ENCODE measurements around the gene XIRP2. TPM values are rescaled to one million over a fixed set of nuclear protein-coding genes. Genes with fewer than 3 reads are reported as not detected.

Gene XIRP2
- total RNA-seq, 2 experiments from 2014 or later, result not detected

- POLR2A ChIA-PET, result no interaction called here
These were observed 398.9 kb downstream of the XIRP2 start for GRCh38 chr2:167287212-167287611.

GRCh38 chr2:167289651-167290410 lies 401.6 kb downstream of the XIRP2 start:
- ChIA-PET POLR2A (no interaction called here), CTCF (no interaction called here)
- Mint-ChIP-seq H3K27ac (no peak overlapping the region), H3K36me3 (ENCODE audit: low read depth) (no peaks in the 10 kb centered on the region), H3K4me3 (no peak overlapping the region), H3K27me3 (peaks cover 35% of the 10 kb centered on the region), H3K4me1 (peaks cover 13% of the 10 kb centered on the region), H3K9me3 (ENCODE audit: low read depth) (no peaks in the 10 kb centered on the region)
- DNase-seq (no peak), ATAC-seq (no peak)
- intact Hi-C loops (cut with DNase I, micrococcal nuclease), result loop anchor here in 1 of 2 experiments (5.0 to 10.0 kb wide), 2 partner anchors 825 to 1338 kb away; partner anchors contain the start of gene TTC21B

More at GRCh38 chr2:167287212-167287611, 398.9 kb downstream of the XIRP2 start:
- ATAC-seq (no peak), DNase-seq (no peak)
- Mint-ChIP-seq H3K27ac (no peak overlapping the region), H3K4me3 (no peak overlapping the region), H3K36me3 (ENCODE audit: low read depth) (no peaks in the 10 kb centered on the region), H3K27me3 (peaks cover 28% of the 10 kb centered on the region), H3K4me1 (no peaks in the 10 kb centered on the region), H3K9me3 (ENCODE audit: low read depth) (peaks cover 2% of the 10 kb centered on the region)
- CTCF ChIA-PET, result no interaction called here
- intact Hi-C loops (cut with DNase I, micrococcal nuclease), result no loop called here

- H3K4me3 Mint-ChIP-seq, result peak within 1 kb of the TSS; percentile 65
- intact Hi-C loops (cut with DNase I, micrococcal nuclease), result loop anchor here in 1 of 2 experiments (5.0 to 10.0 kb wide), 2 partner anchors 822 to 1340 kb away; partner anchors contain the start of gene TTC21B
- no peaks in the 10 kb centered on the region for H3K36me3 Mint-ChIP-seq (ENCODE audit: low read depth)
- DNase-seq (peak; percentile 86), ATAC-seq (peak; percentile 99)
- CTCF ChIA-PET, result interaction anchor here (1.0 to 1.8 kb wide), 2 partner anchors 10 to 1782 kb away, joined by 3 to 5 read pairs; no protein-coding TSS in a partner anchor
- H3K27me3 Mint-ChIP-seq, result peaks cover 38% of the 10 kb centered on the region
- POLR2A ChIA-PET, result no interaction called here
- H3K4me1 Mint-ChIP-seq, result peaks cover 13% of the 10 kb centered on the region
- no peak within 1 kb of the TSS for H3K27ac Mint-ChIP-seq
- no peaks in the 10 kb centered on the region for H3K9me3 Mint-ChIP-seq (ENCODE audit: low read depth)
These were observed 404.3 kb downstream of the XIRP2 start, which contains the start of gene B3GALT1 for GRCh38 chr2:167292430-167293171. Gene B3GALT1, plus strand, starts transcription at chr2:167293001.

GRCh38 chr2:167293172-167293781 lies 405.0 kb downstream of the XIRP2 start:
- intact Hi-C loops (cut with DNase I, micrococcal nuclease), result loop anchor here in 1 of 2 experiments (5.0 to 10.0 kb wide), 2 partner anchors 822 to 1341 kb away; partner anchors contain the start of gene TTC21B
- ChIA-PET CTCF (interaction anchor here (1.1 kb wide), 1 partner anchor 12 kb away, joined by 3 read pairs; no protein-coding TSS in a partner anchor), POLR2A (no interaction called here)
- DNase-seq (peak; percentile 26), ATAC-seq (peak; percentile 14)
- Mint-ChIP-seq H3K27ac (no peak overlapping the region), H3K36me3 (ENCODE audit: low read depth) (no peaks in the 10 kb centered on the region), H3K9me3 (ENCODE audit: low read depth) (no peaks in the 10 kb centered on the region), H3K27me3 (peaks cover 39% of the 10 kb centered on the region), H3K4me1 (peaks cover 13% of the 10 kb centered on the region), H3K4me3 (peak overlapping the region; percentile 64)

GRCh38 chr2:167293943-167294775 lies 405.9 kb downstream of the XIRP2 start:
- Mint-ChIP-seq H3K4me3 (peak overlapping the region; percentile 64), H3K4me1 (peaks cover 13% of the 10 kb centered on the region)

GRCh38 chr2:167294776-167295140 lies 406.5 kb downstream of the XIRP2 start:
- ChIA-PET CTCF (interaction anchor here (1.1 kb wide), 1 partner anchor 10 kb away, joined by 3 read pairs; no protein-coding TSS in a partner anchor), POLR2A (no interaction called here)
- no peak for ATAC-seq
- peak overlapping the region; percentile 42 for H3K4me3 Mint-ChIP-seq
- no peak overlapping the region for H3K27ac Mint-ChIP-seq
- peaks cover 35% of the 10 kb centered on the region for H3K27me3 Mint-ChIP-seq
- H3K9me3 Mint-ChIP-seq (ENCODE audit: low read depth), result no peaks in the 10 kb centered on the region
- no peaks in the 10 kb centered on the region for H3K36me3 Mint-ChIP-seq (ENCODE audit: low read depth)
- H3K4me1 Mint-ChIP-seq, result peaks cover 13% of the 10 kb centered on the region
- intact Hi-C loops (cut with DNase I, micrococcal nuclease), result loop anchor here in 1 of 2 experiments (5.0 to 10.0 kb wide), 2 partner anchors 820 to 1342 kb away; partner anchors contain the start of gene TTC21B
- no peak for DNase-seq

More at GRCh38 chr2:167293943-167294775, 405.9 kb downstream of the XIRP2 start:
- CTCF ChIA-PET, result interaction anchor here (0.7 to 1.1 kb wide), 2 partner anchors 11 to 1677 kb away, joined by 3 read pairs; no protein-coding TSS in a partner anchor
- intact Hi-C loops (cut with DNase I, micrococcal nuclease), result loop anchor here in 1 of 2 experiments (5.0 to 10.0 kb wide), 2 partner anchors 821 to 1342 kb away; partner anchors contain the start of gene TTC21B
- H3K9me3 Mint-ChIP-seq (ENCODE audit: low read depth), result no peaks in the 10 kb centered on the region
- POLR2A ChIA-PET, result no interaction called here
- ATAC-seq (no peak), DNase-seq (peak; percentile 23)
- peaks cover 36% of the 10 kb centered on the region for H3K27me3 Mint-ChIP-seq
- no peak overlapping the region for H3K27ac Mint-ChIP-seq
- H3K36me3 Mint-ChIP-seq (ENCODE audit: low read depth), result no peaks in the 10 kb centered on the region

GRCh38 chr2:167297292-167297691 lies 409.0 kb downstream of the XIRP2 start:
- Mint-ChIP-seq H3K9me3 (ENCODE audit: low read depth) (no peaks in the 10 kb centered on the region), H3K4me3 (no peak overlapping the region), H3K36me3 (ENCODE audit: low read depth) (no peaks in the 10 kb centered on the region), H3K27ac (no peak overlapping the region), H3K4me1 (peaks cover 13% of the 10 kb centered on the region), H3K27me3 (peaks cover 22% of the 10 kb centered on the region)
- CTCF ChIA-PET, result interaction anchor here (1.0 kb wide), 1 partner anchor 41 kb away, joined by 3 read pairs; no protein-coding TSS in a partner anchor
- intact Hi-C loops (cut with DNase I, micrococcal nuclease), result loop anchor here in 1 of 2 experiments (10.0 kb wide), 1 partner anchor 818 kb away; no protein-coding TSS in a partner anchor
- ATAC-seq (no peak), DNase-seq (no peak)
- POLR2A ChIA-PET, result interaction anchor here (0.6 kb wide), 1 partner anchor 952 kb away, joined by 4 read pairs; no protein-coding TSS in a partner anchor

GRCh38 chr2:167298017-167298416 lies 409.7 kb downstream of the XIRP2 start:
- intact Hi-C loops (cut with DNase I, micrococcal nuclease), result loop anchor here in 1 of 2 experiments (10.0 kb wide), 1 partner anchor 817 kb away; no protein-coding TSS in a partner anchor
- no peak overlapping the region for H3K27ac Mint-ChIP-seq
- H3K36me3 Mint-ChIP-seq (ENCODE audit: low read depth), result no peaks in the 10 kb centered on the region
- POLR2A ChIA-PET, result no interaction called here
- CTCF ChIA-PET, result interaction anchor here (1.0 kb wide), 1 partner anchor 41 kb away, joined by 3 read pairs; no protein-coding TSS in a partner anchor
- no peak for DNase-seq
- ATAC-seq, result no peak
- H3K4me1 Mint-ChIP-seq, result peaks cover 13% of the 10 kb centered on the region
- peaks cover 22% of the 10 kb centered on the region for H3K27me3 Mint-ChIP-seq
- H3K4me3 Mint-ChIP-seq, result no peak overlapping the region
- H3K9me3 Mint-ChIP-seq (ENCODE audit: low read depth), result no peaks in the 10 kb centered on the region

Measured in activated CD4-positive, alpha-beta T cell treated with anti-CD3 and anti-CD28 coated beads for 36 hours (primary cell).